Vagina (tissue), 2 donors: ENCODE measurements around the gene KIAA1549. TPM values are rescaled to one million over a fixed set of nuclear protein-coding genes. Genes with fewer than 3 reads are reported as not detected.

ENCODE experiments used
- DNase-seq, 2 donors: peaks; one replicate each; pipeline ENCODE4 v3.0.0-alpha.2; 2017; ENCODE audit errors: extremely low spot score in 2 of 2
- H3K27ac ChIP-seq: fragments of 200-600 bp; sonication (generic); one replicate; pipeline ENCODE4 v1.5.1; 2019
- H3K27me3 ChIP-seq: fragments of 200-600 bp; sonication (generic); one replicate; pipeline ENCODE4 v1.5.1; 2019
- H3K36me3 ChIP-seq, 2 donors: fragments of 200-600 bp; sonication (generic); one replicate each; pipeline ENCODE4 v1.5.1; 2017 to 2019
- H3K4me1 ChIP-seq: fragments of 200-600 bp; sonication (generic); one replicate; pipeline ENCODE4 v1.5.1; 2019
- H3K4me3 ChIP-seq, 2 donors: fragments of 200-600 bp; sonication (generic); 1 replicate in 1 of 2; 2 replicates in 1 of 2; pipeline ENCODE4 v1.5.1; 2016 to 2019
- H3K9me3 ChIP-seq: fragments of 200-600 bp; sonication (generic); one replicate; pipeline ENCODE4 v1.5.1; 2019
- CTCF ChIP-seq, 3 experiments: fragments of 450-650 bp in 2 of 3; fragments of 200-600 bp in 1 of 3; sonication (generic) in 1 of 3; IDR thresholded peaks; one replicate each; pipeline ENCODE4 v1.5.1; 2017 to 2019; ENCODE audit warnings: antibody characterized with exemption in 3 of 3, mild to moderate bottlenecking in 2 of 3, moderate library complexity in 2 of 3
- POLR2A ChIP-seq, 2 donors: fragments of 450-650 bp; IDR thresholded peaks; one replicate each; pipeline ENCODE4 v1.6.1; 2017; ENCODE audit warnings: antibody characterized with exemption in 2 of 2, mild to moderate bottlenecking in 2 of 2, moderate library complexity in 2 of 2
- POLR2AphosphoS5 ChIP-seq, 2 donors: sonication (generic); formaldehyde crosslinking; IDR thresholded peaks; one replicate each; pipeline ENCODE4 v1.9.0; 2017; ENCODE audit warnings: antibody characterized with exemption in 2 of 2, mild to moderate bottlenecking in 2 of 2, low read depth in 1 of 2; ENCODE audit not compliant: insufficient read depth in 1 of 2
- intact Hi-C: fragments of 100-400 bp; cut with DNase I; formaldehyde crosslinking; loops from one replicate; pipeline ENCODE4 v1.15.1; 2023
- total RNA-seq: library from RNA; depleted of rRNA; stranded (reverse); fragments of >200 nt; gene quantifications from one replicate; pipeline ENCODE4 v1.2.3, GENCODE V29; 2016

Gene KIAA1549
- total RNA-seq, 1 donor from 2014 or later = 2.9 TPM

GRCh38 chr7:138974675-138975292 lies 6.4 kb downstream of the KIAA1549 start:
- no peaks in the 10 kb centered on the region for H3K27me3 ChIP-seq
- intact Hi-C loops = no loop called here
- peaks cover 2% of the 10 kb centered on the region for H3K4me1 ChIP-seq
- no peak for DNase-seq
- TF ChIP-seq POLR2AphosphoS5 (IDR thresholded peaks at IDR 0.05; ENCODE audit: insufficient read depth in 1 of 2, low read depth in 1 of 2) (no peak), CTCF (IDR thresholded peaks at IDR 0.05) (no peak), POLR2A (IDR thresholded peaks at IDR 0.05) (no peak)
- no peaks in the 10 kb centered on the region for H3K9me3 ChIP-seq
- no peaks in the 10 kb centered on the region for H3K36me3 ChIP-seq
- no peak overlapping the region for H3K4me3 ChIP-seq
- no peak overlapping the region for H3K27ac ChIP-seq

GRCh38 chr7:138974103-138974502 lies 7.1 kb downstream of the KIAA1549 start:
- no peak overlapping the region for H3K27ac ChIP-seq
- H3K9me3 ChIP-seq = no peaks in the 10 kb centered on the region
- H3K36me3 ChIP-seq = no peaks in the 10 kb centered on the region
- no peak for TF ChIP-seq POLR2A (IDR thresholded peaks at IDR 0.05)
- TF ChIP-seq CTCF (IDR thresholded peaks at IDR 0.05) = no peak
- no peak for TF ChIP-seq POLR2AphosphoS5 (IDR thresholded peaks at IDR 0.05; ENCODE audit: insufficient read depth in 1 of 2, low read depth in 1 of 2)
- H3K4me1 ChIP-seq = no peaks in the 10 kb centered on the region
- intact Hi-C loops = no loop called here
- H3K27me3 ChIP-seq = no peaks in the 10 kb centered on the region
- no peak for DNase-seq
- H3K4me3 ChIP-seq = no peak overlapping the region

GRCh38 chr7:138970952-138971351 lies 10.2 kb downstream of the KIAA1549 start:
- Histone ChIP-seq H3K4me3 (no peak overlapping the region), H3K27me3 (no peaks in the 10 kb centered on the region), H3K36me3 (no peaks in the 10 kb centered on the region), H3K9me3 (no peaks in the 10 kb centered on the region), H3K4me1 (no peaks in the 10 kb centered on the region), H3K27ac (no peak overlapping the region)
- intact Hi-C loops = no loop called here
- no peak for DNase-seq
- TF ChIP-seq POLR2AphosphoS5 (IDR thresholded peaks at IDR 0.05; ENCODE audit: insufficient read depth in 1 of 2, low read depth in 1 of 2) (no peak), POLR2A (IDR thresholded peaks at IDR 0.05) (no peak), CTCF (IDR thresholded peaks at IDR 0.05) (no peak)

GRCh38 chr7:138970446-138970845 lies 10.7 kb downstream of the KIAA1549 start:
- no peak overlapping the region for H3K27ac ChIP-seq
- H3K9me3 ChIP-seq = no peaks in the 10 kb centered on the region
- H3K36me3 ChIP-seq = no peaks in the 10 kb centered on the region
- intact Hi-C loops = no loop called here
- no peak overlapping the region for H3K4me3 ChIP-seq
- no peaks in the 10 kb centered on the region for H3K4me1 ChIP-seq
- H3K27me3 ChIP-seq = no peaks in the 10 kb centered on the region
- no peak for DNase-seq
- TF ChIP-seq POLR2A (IDR thresholded peaks at IDR 0.05) = no peak
- no peak for TF ChIP-seq CTCF (IDR thresholded peaks at IDR 0.05)
- TF ChIP-seq POLR2AphosphoS5 (IDR thresholded peaks at IDR 0.05; ENCODE audit: insufficient read depth in 1 of 2, low read depth in 1 of 2) = no peak

- H3K36me3 ChIP-seq = no peaks in the 10 kb centered on the region
- no peaks in the 10 kb centered on the region for H3K27me3 ChIP-seq
- H3K9me3 ChIP-seq = no peaks in the 10 kb centered on the region
- TF ChIP-seq POLR2A (IDR thresholded peaks at IDR 0.05) (no peak), CTCF (IDR thresholded peaks at IDR 0.05) (no peak), POLR2AphosphoS5 (IDR thresholded peaks at IDR 0.05; ENCODE audit: insufficient read depth in 1 of 2, low read depth in 1 of 2) (no peak)
- H3K4me3 ChIP-seq = no peak overlapping the region
- intact Hi-C loops = no loop called here
- no peak for DNase-seq
- no peak overlapping the region for H3K27ac ChIP-seq
- no peaks in the 10 kb centered on the region for H3K4me1 ChIP-seq
Measured at GRCh38 chr7:138967159-138967558, 14.0 kb downstream of the KIAA1549 start.
